Measurements from ENCODE around the gene RHBDF1.

DNA sequence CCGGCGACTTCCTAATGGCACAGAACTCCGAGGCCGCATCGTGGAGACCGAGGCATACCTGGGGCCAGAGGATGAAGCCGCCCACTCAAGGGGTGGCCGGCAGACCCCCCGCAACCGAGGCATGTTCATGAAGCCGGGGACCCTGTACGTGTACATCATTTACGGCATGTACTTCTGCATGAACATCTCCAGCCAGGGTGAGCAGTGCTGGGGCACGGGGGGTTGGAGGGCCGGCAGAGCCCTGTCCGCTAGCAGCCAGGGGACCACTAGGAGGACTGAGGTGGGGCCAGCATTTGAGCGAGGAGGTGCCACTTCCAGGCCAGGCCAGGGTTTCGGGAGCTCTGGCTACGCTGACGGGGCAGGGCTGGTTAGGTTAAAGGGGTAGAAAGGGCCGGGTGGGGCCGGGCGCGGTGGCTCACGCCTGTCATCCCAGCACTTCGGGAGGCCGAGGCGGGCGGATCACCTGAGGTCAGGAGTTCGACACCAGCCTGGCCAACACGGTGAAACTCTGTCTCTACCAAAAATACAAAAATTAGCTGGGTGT is 10.7 kb upstream of the RHBDF1 start:
- TF ChIP-seq FOXP1 (CRISPR knock-in tag; IDR thresholded peaks at IDR 0.05; ENCODE audit: borderline replicate concordance) = no peak
- TF ChIP-seq, protein P1, sequence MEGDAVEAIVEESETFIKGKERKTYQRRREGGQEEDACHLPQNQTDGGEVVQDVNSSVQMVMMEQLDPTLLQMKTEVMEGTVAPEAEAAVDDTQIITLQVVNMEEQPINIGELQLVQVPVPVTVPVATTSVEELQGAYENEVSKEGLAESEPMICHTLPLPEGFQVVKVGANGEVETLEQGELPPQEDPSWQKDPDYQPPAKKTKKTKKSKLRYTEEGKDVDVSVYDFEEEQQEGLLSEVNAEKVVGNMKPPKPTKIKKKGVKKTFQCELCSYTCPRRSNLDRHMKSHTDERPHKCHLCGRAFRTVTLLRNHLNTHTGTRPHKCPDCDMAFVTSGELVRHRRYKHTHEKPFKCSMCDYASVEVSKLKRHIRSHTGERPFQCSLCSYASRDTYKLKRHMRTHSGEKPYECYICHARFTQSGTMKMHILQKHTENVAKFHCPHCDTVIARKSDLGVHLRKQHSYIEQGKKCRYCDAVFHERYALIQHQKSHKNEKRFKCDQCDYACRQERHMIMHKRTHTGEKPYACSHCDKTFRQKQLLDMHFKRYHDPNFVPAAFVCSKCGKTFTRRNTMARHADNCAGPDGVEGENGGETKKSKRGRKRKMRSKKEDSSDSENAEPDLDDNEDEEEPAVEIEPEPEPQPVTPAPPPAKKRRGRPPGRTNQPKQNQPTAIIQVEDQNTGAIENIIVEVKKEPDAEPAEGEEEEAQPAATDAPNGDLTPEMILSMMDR (IDR thresholded peaks at IDR 0.05) = no peak

Data from WTC11 (cell line).